OCI-LY7 (cell line): ENCODE measurements around the gene HLA-DQB1.
"Not testable (repeated sequence)": the region's sequence is repeated elsewhere in the genome, so short reads cannot be mapped to it uniquely, and the experiment has no call there.

Experiments used
- EZH2phosphoT487 ChIP-seq: fragments of 200-600 bp; sonication (generic); IDR thresholded peaks from 2 replicates; pipeline ENCODE4 v1.6.1; 2018; ENCODE audit warnings: low read depth, borderline replicate concordance, mild to moderate bottlenecking, mixed run types, antibody characterized with exemption, low read length, moderate library complexity, mixed read lengths
- TF ChIP-seq, protein P1 (sequence below): fragments of 200-600 bp; sonication (generic); conservative IDR thresholded peaks from 2 replicates; pipeline ENCODE4 v1.5.1; 2014; ENCODE audit warnings: mild to moderate bottlenecking, antibody characterized with exemption, low read length, moderate library complexity, mixed read lengths

GRCh38 chr6:32657819-32658218 is 8.6 kb downstream of the HLA-DQB1 start:
- TF ChIP-seq, protein P1, sequence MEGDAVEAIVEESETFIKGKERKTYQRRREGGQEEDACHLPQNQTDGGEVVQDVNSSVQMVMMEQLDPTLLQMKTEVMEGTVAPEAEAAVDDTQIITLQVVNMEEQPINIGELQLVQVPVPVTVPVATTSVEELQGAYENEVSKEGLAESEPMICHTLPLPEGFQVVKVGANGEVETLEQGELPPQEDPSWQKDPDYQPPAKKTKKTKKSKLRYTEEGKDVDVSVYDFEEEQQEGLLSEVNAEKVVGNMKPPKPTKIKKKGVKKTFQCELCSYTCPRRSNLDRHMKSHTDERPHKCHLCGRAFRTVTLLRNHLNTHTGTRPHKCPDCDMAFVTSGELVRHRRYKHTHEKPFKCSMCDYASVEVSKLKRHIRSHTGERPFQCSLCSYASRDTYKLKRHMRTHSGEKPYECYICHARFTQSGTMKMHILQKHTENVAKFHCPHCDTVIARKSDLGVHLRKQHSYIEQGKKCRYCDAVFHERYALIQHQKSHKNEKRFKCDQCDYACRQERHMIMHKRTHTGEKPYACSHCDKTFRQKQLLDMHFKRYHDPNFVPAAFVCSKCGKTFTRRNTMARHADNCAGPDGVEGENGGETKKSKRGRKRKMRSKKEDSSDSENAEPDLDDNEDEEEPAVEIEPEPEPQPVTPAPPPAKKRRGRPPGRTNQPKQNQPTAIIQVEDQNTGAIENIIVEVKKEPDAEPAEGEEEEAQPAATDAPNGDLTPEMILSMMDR = not testable (repeated sequence)
- not testable (repeated sequence) for TF ChIP-seq EZH2phosphoT487
